Measurements from ENCODE around the gene CCT8.

CCT8 gene

DNA sequence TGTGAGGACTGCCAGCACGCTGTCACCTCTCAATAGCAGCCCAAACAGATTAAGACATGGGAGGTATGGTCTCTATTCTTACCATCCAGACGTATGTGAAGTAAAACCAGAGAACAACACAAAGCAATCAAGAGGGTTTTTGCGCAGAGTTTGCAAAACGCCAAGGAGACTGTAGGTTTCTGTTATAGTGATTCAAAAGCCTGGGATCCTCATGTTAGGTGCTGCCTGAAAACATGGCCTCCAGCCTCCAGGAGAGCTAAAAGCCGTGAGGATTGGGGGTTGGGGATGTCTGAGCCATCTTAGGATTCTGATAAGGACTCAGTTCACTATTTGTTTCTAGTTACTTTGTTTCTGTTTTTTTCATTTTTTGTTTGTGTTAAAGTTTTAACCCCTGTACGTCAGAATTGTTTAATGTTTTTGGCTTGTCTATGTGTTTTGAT is 4.2 kb upstream of the CCT8 start:
- DNase-seq (ENCODE audit: low read depth in 2 of 2), result no peak

GRCh38 chr21:29076731-29077640 is 3.5 kb upstream of the CCT8 start:
- DNase-seq (ENCODE audit: low read depth in 2 of 2), result peak; percentile 36 to 52

- DNase-seq (ENCODE audit: low read depth in 2 of 2), result no peak
Observed at GRCh38 chr21:29075706-29076466, 2.4 kb upstream of the CCT8 start.

DNA sequence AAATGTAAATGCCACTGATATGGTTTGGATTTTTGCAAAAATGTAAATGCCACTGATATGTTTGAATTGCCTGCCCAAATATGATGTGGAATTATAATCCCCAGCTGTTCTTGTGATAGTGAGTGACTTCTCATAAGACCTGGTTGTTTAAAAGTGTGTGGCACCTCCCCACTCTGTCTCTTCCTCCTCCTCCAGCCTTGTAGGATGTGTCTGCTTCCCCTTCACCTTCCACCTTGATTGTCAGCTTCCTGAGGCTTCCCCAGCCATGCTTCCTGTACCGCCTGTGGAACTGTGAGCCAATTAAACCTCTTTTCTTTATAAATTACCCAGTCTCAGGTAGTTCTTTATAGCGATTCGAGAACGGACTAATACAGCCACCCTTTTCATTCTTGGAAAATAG is 1.3 kb upstream of the CCT8 start:
- no peak for DNase-seq (ENCODE audit: low read depth in 2 of 2)

GRCh38 chr21:29074007-29074376 is 544 bp upstream of the CCT8 start:
- no peak for DNase-seq (ENCODE audit: low read depth in 2 of 2)

DNA sequence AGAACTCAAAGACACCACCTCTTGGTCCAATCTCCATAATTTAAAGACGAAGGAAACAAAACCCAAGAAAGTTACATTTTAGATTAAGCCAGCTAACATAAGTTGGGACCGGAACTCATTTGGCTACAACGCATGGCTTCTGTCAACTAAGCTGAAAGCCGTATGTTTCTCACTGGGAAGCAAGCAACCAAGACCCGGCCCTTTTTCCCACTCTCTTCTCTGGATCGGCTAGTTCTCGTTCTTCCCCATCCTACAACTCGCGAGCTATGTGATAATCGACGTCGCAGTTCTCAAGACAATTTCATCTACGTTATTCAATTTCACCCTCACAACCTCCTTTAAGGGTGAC is 601 bp downstream of the CCT8 start:
- no peak for DNase-seq (ENCODE audit: low read depth in 2 of 2)

- no peak for DNase-seq (ENCODE audit: low read depth in 2 of 2)
Observed at GRCh38 chr21:29064850-29065481, 8.5 kb downstream of the CCT8 start.

DNA sequence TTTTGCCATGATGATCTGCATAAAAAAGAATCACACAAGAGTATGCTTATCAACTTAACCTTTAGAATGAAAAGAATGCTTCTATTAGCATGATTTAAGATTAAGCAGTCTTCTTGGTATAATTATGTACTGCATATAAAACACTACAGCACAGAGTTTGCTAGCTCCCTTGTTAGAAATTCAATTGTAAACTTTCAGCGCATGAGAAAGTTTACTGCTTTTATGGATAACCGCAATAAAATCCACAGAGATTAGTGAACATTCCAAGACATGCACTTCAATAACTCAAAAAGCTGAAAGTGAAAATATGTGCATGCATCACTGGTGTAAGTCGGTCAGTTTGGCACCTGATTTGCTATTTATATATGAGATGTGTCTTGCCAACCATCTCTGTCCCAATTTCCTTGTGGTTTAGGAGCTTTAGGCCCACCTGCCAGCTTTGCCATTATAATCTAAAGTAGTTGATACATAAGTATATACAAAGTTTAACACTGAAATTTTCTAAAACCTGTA is 16.9 kb downstream of the CCT8 start:
- no peak for DNase-seq (ENCODE audit: low read depth in 2 of 2)

DNA sequence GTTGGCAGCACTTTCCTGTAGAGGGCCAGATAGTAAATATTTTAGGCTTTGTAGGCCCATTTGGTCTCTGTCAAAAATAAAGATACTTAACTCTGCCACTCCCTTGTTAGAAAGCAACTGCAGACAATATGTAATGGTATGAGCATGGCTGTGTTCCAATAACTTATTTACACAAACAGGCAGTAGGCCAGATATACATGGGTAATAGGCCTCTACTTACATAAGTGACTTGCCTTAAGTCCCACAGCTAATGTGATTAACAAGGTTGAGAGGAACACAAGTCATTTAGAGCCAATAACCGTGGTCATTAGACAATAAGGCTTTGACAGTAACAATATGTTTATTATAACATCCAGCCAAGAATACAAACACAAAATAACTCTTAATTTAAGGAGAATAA is 17.4 kb downstream of the CCT8 start:
- no peak for DNase-seq (ENCODE audit: low read depth in 2 of 2)

GRCh38 chr21:29055080-29055479 is 18.4 kb downstream of the CCT8 start:
- no peak for DNase-seq (ENCODE audit: low read depth in 2 of 2)

GRCh38 chr21:29053656-29054055 is 19.8 kb downstream of the CCT8 start:
- DNase-seq (ENCODE audit: low read depth in 2 of 2), result no peak

GRCh38 chr21:29053011-29053553 is 20.4 kb downstream of the CCT8 start:
- no peak for DNase-seq (ENCODE audit: low read depth in 2 of 2)

DNA sequence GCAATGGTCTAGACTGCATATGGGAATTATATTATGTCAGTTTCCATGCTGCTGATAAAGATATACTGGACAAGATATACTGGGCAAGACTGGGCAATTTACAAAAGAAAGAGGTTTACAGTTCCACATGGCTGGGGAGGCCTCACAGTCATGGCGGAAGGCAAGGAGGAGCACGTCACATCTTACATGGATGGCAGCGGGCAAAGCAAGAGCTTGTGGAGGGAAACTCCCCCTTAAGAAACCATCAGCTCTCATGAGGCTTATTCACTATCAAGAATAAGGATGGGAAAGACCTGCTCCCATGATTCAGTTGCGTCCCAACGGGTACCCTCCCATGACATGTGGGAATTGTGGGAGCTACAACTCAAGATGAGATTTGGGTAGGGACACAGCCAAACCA is 21.2 kb downstream of the CCT8 start:
- DNase-seq (ENCODE audit: low read depth in 2 of 2), result no peak

- DNase-seq (ENCODE audit: low read depth in 2 of 2), result no peak
Observed at GRCh38 chr21:29034678-29035077, 38.8 kb downstream of the CCT8 start.

GRCh38 chr21:29033871-29034270 is 39.6 kb downstream of the CCT8 start:
- DNase-seq (ENCODE audit: low read depth in 2 of 2), result no peak

- no peak for DNase-seq (ENCODE audit: low read depth in 2 of 2)
Observed at GRCh38 chr21:29033301-29033700, 40.1 kb downstream of the CCT8 start.

- DNase-seq (ENCODE audit: low read depth in 2 of 2), result no peak
Observed at GRCh38 chr21:29030909-29031308, 42.5 kb downstream of the CCT8 start.

- DNase-seq (ENCODE audit: low read depth in 2 of 2), result no peak
Observed at GRCh38 chr21:29029524-29029923, 43.9 kb downstream of the CCT8 start.

- no peak for DNase-seq (ENCODE audit: low read depth in 2 of 2)
Observed at GRCh38 chr21:29025328-29025713, 48.1 kb downstream of the CCT8 start.

GRCh38 chr21:29024474-29025327 is 48.7 kb downstream of the CCT8 start, which contains the start of gene USP16:
Gene USP16 (plus strand): TSS chr21:29024668. CDS start chr21:29027914, 3,246 bp downstream.
- peak; percentile 83 to 88 for DNase-seq (ENCODE audit: low read depth in 2 of 2)

DNA sequence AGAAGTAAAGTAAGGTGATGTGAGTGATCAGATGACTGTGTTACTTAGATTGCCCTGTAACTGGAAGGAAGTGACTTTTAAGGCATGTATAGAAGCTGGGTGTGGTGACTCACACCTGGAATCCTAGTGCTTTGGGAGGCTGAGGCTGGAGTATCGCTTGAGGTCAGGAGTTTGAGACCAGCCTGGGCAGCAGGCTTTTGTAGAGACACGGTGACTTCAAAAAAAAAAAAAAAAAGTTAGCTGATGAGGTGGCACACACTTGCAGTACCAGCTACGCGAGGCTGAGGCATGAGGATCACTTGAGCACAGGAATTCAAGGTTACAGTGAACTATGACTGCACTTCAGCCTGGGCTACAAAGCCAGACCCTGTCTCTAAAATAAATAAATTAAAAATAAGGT is 51.3 kb downstream of the CCT8 start:
- no peak for DNase-seq (ENCODE audit: low read depth in 2 of 2)

All from stimulated activated CD4-positive, alpha-beta T cell treated with anti-CD3 and anti-CD28 coated beads, Interleukin-1b, Interleukin-23, amount 100 ng/mL, for 4 hours (primary cell).